Sigmoid colon (tissue), 4 donors: ENCODE results near the gene RHOXF2B.
"Not testable (repeated sequence)": the region's sequence is repeated elsewhere in the genome, so short reads cannot be mapped to it uniquely, and the experiment has no call there.

Experiments
- CTCF ChIP-seq, 4 experiments: fragments of 450-650 bp in 3 of 4; fragments of 200-600 bp in 1 of 4; IDR thresholded peaks; one replicate each; pipeline ENCODE4 v1.5.1; 2016 to 2019; ENCODE audit warnings: antibody characterized with exemption in 4 of 4, mild to moderate bottlenecking in 3 of 4, moderate library complexity in 2 of 4
- EP300 ChIP-seq, 4 donors: sonication (generic); formaldehyde crosslinking; IDR thresholded peaks; one replicate each; pipeline ENCODE4 v1.6.1; 2017; ENCODE audit warnings: antibody characterized with exemption in 4 of 4
- POLR2A ChIP-seq, 2 donors: fragments of 450-650 bp; IDR thresholded peaks; one replicate each; pipeline ENCODE4 v1.6.1; 2016; ENCODE audit warnings: antibody characterized with exemption in 2 of 2, mild to moderate bottlenecking in 2 of 2, moderate library complexity in 2 of 2
- POLR2AphosphoS5 ChIP-seq, 4 donors: sonication (generic); formaldehyde crosslinking; IDR thresholded peaks; one replicate each; pipeline ENCODE4 v1.6.1; 2017; ENCODE audit warnings: antibody characterized with exemption in 4 of 4

- not testable (repeated sequence) for TF ChIP-seq CTCF, POLR2AphosphoS5, POLR2A, EP300 (IDR thresholded peaks at IDR 0.05)
These were observed at the start of gene RHOXF2B for GRCh38 chrX:120077590-120077989.
